ENCODE measurements around the gene COPG2.
"Not testable (repeated sequence)": the region's sequence is repeated elsewhere in the genome, so short reads cannot be mapped to it uniquely, and the experiment has no call there.

GRCh38 chr7:130585932-130586331 lies 82.6 kb downstream of the COPG2 start:
- TF ChIP-seq ELF1 (IDR thresholded peaks at IDR 0.05); EZH2phosphoT487 (IDR thresholded peaks at IDR 0.05; ENCODE audit: borderline replicate concordance, low read depth); YY1 (IDR thresholded peaks at IDR 0.05; ENCODE audit: low read depth); RCOR1 (IDR thresholded peaks at IDR 0.05; ENCODE audit: low read length); JUND (IDR thresholded peaks at IDR 0.05); FOXJ3 (CRISPR knock-in tag; IDR thresholded peaks at IDR 0.05); TEAD4 (IDR thresholded peaks at IDR 0.05; ENCODE audit: borderline replicate concordance, insufficient read depth); MEF2A (IDR thresholded peaks at IDR 0.05; ENCODE audit: borderline replicate concordance, low read depth); USF2 (IDR thresholded peaks at IDR 0.05; ENCODE audit: borderline replicate concordance, low read depth, low read length); GABPA (IDR thresholded peaks at IDR 0.05; ENCODE audit: low read depth); RXRA (IDR thresholded peaks at IDR 0.05; ENCODE audit: borderline replicate concordance, low read depth); CHD2 (IDR thresholded peaks at IDR 0.05; ENCODE audit: low read length, partially characterized antibody); NRF1 (IDR thresholded peaks at IDR 0.05; ENCODE audit: low read depth, low read length): not testable (repeated sequence)
- TF ChIP-seq, protein P1, sequence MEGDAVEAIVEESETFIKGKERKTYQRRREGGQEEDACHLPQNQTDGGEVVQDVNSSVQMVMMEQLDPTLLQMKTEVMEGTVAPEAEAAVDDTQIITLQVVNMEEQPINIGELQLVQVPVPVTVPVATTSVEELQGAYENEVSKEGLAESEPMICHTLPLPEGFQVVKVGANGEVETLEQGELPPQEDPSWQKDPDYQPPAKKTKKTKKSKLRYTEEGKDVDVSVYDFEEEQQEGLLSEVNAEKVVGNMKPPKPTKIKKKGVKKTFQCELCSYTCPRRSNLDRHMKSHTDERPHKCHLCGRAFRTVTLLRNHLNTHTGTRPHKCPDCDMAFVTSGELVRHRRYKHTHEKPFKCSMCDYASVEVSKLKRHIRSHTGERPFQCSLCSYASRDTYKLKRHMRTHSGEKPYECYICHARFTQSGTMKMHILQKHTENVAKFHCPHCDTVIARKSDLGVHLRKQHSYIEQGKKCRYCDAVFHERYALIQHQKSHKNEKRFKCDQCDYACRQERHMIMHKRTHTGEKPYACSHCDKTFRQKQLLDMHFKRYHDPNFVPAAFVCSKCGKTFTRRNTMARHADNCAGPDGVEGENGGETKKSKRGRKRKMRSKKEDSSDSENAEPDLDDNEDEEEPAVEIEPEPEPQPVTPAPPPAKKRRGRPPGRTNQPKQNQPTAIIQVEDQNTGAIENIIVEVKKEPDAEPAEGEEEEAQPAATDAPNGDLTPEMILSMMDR (IDR thresholded peaks at IDR 0.05) = not testable (repeated sequence)

Data from SK-N-SH (cell line).